Suppressor macrophage treated with lipopolysaccharide for 1 hour (primary cell): ENCODE measurements around the gene CDSN.
A peak's percentile ranks its signal among the peaks of the same experiment; 100 is the strongest.

Experiments used
- DNase-seq, 3 donors: peaks; one replicate each; pipeline ENCODE4 v3.0.0-alpha.2; 2020 to 2022

CDSN gene

GRCh38 chr6:31144296-31144969 lies 24.2 kb upstream of the CDSN start:
- DNase-seq, result no peak

DNA sequence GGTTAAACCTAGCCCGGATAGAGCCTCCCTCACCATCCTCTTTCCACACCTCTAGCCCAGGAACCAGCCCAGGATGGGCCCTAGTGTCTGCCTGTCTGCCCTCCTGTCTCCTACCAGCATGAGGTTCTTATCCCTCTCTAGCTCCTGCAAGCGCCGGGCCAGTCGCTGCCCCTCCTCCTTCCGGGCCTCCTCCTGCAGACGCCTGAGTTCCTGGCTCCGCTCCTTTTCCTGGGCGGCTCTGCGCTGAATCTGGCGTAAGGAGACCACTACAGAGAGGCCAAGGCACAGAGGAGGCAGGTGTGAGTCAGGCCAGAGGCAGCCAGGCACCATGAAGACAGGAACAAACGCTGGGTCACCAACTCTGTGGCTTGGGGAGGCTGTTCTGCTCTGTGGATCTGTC lies 22.9 kb upstream of the CDSN start:
- no peak for DNase-seq

GRCh38 chr6:31142361-31142761 lies 22.1 kb upstream of the CDSN start:
- peak in 2 of 3 donors; percentile 36 to 51 for DNase-seq

GRCh38 chr6:31140643-31141042 lies 20.4 kb upstream of the CDSN start:
- no peak for DNase-seq

DNA sequence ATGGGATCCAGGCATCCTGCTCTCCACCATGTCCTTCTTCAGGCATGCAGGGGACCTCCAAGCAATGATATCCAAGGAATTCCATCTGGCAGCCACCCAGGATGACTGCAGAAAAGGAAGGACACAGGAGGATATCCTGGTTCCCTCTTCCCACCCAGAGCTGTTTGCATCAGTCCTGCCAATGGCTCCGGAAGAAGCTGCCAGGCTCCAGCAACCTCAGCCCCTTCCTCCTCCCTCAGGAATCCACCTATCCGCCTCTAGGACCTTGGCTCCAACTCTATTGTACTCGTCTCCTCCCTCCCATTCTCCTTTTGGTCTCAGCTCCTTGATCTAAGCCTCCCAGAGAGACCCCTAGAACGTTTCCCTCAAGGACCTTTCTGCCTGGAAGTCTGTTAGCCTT lies 19.4 kb upstream of the CDSN start:
- DNase-seq, result no peak

- no peak for DNase-seq
Measured at GRCh38 chr6:31138982-31139381, 18.7 kb upstream of the CDSN start, which contains the start of gene PSORS1C2. TSS of gene PSORS1C2 (minus strand) at chr6:31139066. CDS start at chr6:31139026, 40 bp downstream.

DNA sequence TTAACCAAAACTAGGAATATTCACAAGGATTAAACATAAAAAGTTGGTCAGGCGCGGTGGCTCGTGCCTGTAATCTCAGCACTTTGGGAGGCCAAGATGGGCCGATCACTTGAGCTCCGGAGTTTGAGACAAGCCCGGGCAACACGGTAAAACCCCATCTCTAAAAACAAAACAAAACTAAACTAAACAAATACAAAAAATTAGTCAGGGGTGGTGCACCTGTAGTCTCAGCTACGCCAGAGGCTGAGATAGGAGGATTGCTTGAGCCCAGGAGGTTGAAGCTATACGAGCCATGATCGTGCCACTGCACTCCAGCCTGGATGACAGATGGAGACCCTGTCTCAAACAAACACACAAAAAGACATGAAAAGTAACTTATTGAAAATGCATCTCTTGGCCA lies 15.5 kb upstream of the CDSN start:
- DNase-seq, result no peak

DNA sequence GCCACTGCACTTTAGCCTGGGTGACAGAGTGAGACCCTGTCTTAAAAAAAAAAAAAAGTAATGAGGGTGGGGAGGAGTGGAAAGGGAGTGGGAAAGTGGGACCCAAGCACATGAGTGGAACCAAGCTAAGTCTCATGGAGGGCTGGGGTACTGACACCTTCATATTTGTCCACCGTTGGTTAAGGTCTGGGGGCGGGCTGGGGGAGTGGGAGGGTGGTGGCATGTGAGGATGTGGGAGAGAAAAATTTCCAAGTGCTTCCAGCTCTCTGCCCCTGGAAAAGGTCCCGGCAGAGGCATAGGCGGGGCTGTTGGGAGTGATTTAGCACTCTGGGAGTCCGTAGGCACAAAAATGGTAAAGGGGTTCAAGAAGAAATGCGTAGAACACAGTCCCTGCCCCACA lies 12.6 kb upstream of the CDSN start:
- DNase-seq, result no peak

DNA sequence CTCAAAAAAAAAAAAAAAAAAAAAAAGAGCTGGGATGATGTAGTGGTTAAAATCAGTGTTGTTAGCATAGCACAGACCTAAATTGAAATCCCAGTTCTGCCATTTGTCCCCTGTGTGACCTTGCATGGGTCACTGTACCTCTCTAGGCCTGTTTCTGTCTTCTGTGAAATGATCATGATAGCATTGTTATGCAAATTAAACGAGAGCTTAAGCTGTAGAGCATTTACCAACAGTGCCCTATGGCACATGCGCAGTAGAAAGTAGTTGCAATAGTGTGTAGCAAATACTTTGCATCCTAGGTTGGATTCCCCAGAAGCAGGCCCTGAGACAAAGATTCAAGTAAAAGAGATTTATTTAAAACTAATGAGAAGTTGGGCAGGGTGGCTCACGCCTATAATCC lies 11.3 kb upstream of the CDSN start:
- DNase-seq, result no peak

DNA sequence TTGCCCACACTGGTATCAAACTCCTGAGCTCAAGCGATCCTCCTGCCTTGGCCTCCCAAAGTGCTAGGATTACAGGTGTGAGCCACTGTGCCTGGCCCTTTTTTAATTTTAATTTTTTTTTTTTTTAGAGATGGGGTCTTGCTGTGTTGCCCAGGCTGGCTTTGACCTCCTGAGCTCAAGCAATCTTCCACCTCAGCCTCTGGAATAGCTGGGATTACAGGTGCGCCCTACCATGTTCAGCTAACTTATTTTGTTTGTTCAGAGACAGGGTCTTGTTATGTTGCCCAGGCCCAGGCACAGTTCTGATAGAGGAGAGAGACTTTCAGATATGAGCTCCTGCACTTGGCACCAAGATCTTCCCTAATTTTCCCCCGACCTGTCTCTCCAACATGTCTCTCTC lies 10.5 kb upstream of the CDSN start:
- DNase-seq, result no peak

- DNase-seq, result no peak
Measured at GRCh38 chr6:31129130-31129529, 8.9 kb upstream of the CDSN start.

DNA sequence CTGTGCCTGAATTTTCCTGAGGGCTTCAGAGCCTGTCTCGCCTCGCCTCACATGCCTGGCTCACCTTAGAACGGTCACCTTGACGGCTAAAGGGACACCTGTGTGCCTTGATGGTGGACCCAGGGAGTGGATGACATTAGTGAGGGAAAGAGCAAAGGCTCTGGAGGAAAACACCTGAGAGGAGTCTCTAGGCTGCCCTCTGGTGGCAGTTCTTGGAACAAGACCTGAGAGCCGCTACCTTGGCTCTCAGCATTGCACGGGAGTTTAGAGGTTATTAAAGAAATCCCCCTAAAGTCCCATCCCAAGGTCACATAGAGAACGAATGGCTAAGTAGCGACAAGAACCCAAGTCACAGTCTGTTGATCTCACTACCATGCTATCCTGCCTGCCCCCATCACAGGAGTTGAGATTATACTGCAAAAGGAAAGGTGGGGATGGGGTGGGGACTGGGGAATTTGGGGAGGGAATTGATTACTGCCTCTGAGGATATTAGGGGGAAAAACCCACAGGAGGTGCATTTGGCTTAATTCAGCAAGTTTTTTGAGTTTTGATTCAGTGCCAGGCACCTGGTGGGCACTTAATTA lies 7.9 kb upstream of the CDSN start:
- peak; percentile 49 to 71 (median 62) for DNase-seq

DNA sequence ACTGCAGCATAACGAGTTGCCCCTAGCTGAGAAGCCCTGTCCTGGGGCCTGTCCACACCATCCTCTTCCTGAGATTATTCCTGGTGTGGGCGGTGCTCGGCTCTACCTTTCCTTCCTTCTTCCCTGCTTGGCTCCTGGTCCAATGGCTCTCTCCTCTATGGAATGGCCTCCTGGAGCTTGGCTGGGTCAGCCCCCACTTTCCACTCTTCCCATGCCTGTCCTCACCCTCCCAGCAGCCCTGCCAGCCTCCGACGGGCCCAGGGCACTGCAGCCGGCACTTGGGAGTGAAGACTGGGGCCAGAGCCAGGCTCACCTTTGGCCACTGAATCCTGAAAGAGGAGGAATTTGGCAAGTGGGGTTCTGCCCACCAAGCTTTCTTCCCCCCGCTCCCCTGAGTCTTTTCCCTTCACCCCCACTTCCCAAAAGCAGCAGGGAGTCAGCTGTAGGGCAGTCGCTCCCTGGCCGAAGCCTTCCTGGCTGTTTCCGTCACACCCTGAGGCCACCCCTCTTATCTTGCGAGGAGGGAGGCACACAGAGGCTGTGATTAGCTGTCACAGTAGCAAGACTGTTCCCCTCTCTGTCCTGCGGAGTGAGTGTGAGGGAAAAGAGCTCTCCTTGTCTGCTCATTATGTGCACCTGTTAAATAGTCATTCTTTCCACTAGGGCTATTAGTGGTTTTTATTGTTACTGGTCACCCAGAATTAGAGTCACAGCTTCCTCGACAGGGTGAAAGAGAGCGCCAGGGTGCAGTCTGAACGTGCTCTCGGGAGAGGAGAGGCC lies 6.3 kb upstream of the CDSN start:
- no peak for DNase-seq

DNA sequence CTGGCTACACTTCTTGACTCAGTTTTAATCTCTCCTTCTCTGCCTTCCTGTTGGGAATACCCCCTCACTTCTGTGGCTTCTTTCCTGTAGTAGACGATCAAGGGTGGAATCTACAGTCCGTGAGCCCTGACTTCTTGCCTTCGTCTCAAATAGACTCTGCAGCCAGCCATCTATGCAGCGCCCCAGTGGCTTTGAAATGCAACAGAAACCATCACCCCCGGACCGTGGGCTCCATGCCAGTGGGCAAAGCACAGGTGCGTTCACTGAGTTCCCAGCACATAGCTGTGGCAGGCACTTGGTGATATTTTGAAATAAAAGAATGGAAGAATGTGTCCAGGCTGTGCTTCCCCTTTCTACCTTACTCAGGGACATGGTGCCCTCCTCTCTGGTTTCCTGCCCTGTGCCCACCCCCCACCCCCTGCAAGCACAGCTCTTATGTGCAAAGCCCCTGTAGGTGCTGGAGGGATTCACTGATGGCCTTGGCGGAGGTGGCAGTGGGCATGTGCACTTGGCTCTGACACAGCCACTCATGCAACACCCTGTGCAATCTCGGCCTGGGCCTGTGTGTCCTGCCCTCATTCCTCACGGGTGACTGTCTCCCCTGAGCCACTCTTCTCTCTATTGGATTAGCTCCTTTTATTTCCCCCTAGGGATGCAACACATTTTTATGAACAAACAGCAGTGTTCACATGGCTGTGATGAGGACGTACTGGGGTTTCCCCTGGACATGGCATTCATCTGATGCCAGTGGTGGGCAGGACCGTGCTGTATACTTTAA lies 5.5 kb upstream of the CDSN start:
- DNase-seq, result peak in 2 of 3 donors; percentile 31 to 34

DNA sequence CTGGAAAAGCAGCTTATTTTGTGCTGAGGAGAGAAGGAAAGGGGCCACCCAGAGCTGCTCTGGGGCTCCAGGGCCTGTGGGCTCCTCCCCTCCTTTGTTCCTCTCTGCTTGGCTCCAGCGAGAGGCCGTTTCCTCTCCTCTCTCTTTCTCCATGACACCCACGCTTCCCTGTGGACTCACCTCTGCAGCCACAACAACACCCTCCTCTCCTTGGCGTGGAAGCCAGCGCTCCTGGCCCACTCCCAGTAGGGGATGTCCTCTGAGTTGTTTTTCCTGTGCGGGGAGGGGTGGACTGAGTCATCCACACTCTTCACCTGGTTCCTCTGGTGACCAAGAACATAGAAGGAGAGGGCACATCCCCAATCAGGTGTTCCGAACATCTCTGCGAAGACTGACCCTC lies 4.9 kb upstream of the CDSN start:
- DNase-seq, result no peak

- peak; percentile 48 to 57 (median 50) for DNase-seq
Measured at GRCh38 chr6:31122791-31123706, 2.8 kb upstream of the CDSN start.

GRCh38 chr6:31121131-31121790 lies 1.0 kb upstream of the CDSN start:
- DNase-seq, result no peak

- DNase-seq, result no peak
Measured at GRCh38 chr6:31118178-31118577, 2.1 kb downstream of the CDSN start.

DNA sequence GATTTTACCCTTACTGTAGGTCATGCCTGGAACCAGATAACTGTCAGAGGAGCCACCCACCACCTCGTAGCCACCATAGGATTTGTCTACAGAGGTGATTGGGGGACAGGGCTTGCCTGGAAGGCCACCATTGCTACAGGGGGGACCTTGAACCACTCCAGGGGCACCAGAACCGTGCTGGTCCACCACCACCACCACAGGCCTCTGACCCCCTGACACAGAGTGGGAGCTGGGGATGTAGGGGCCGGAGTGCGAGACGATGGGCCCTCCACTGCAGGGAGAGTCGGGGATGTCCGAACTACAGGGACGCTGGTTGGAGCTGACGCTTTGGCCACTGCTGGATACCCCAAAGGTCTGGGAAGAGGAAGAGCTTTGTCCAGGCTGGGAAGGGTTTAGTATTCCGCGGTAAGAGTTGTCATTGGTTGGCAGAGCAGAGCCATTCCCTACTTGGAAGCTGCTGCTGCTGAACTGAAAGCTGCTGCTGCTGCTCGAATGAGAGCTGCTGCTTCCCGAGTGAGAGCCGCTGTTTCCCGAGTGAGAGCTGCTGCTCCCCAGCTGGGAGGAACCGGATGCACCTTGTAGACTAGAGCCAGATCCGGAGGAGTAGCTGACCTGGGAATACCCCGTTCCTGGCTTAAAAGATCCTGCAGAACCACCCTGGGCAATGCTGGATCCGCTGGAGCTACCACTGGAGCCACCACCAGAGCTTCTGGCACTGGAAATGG lies 3.4 kb downstream of the CDSN start:
- no peak for DNase-seq

- DNase-seq, result no peak
Measured at GRCh38 chr6:31115941-31116560, 4.2 kb downstream of the CDSN start.
